OCI-LY1 (cell line): ENCODE measurements around the gene FAM120A.

ENCODE experiments used
- CTCF ChIP-seq: fragments of 200-600 bp; sonication (generic), shearing (Covaris generic); IDR thresholded peaks from 2 replicates; pipeline ENCODE4 v1.5.1; 2017; ENCODE audit warnings: mild to moderate bottlenecking, antibody characterized with exemption, low read length, moderate library complexity, mixed read lengths
- EZH2 ChIP-seq: fragments of 200-600 bp; sonication (generic), shearing (Covaris generic); IDR thresholded peaks from 2 replicates; pipeline ENCODE4 v1.8.0; 2017; ENCODE audit warnings: borderline replicate concordance, mixed run types, mild to moderate bottlenecking, antibody characterized with exemption, low read length, moderate library complexity, mixed read lengths

GRCh38 chr9:93590609-93591234, 139.2 kb downstream of the FAM120A start:
- TF ChIP-seq CTCF (no peak), EZH2 (no peak)
